Neural crest cell (in vitro differentiated cells): Measurements from ENCODE around the gene ITGA2. TPM values are rescaled to one million over a fixed set of nuclear protein-coding genes. Genes with fewer than 3 reads are reported as not detected.
A peak's percentile ranks its signal among the peaks of the same experiment; 100 is the strongest.

Source experiments
- DNase-seq: peaks from one replicate; pipeline ENCODE4 v3.0.0; 2021; ENCODE audit warnings: low read depth, mixed read lengths, low spot score
- H3K27ac Mint-ChIP-seq: one replicate; pipeline ENCODE4 v1.8.0; 2021; ENCODE audit warnings: mild to moderate bottlenecking, mixed read lengths; ENCODE audit not compliant: unreplicated experiment
- H3K27me3 Mint-ChIP-seq: 2 replicates; pipeline ENCODE4 v1.8.0; 2021; ENCODE audit warnings: low read depth, mild to moderate bottlenecking, mixed read lengths
- H3K36me3 Mint-ChIP-seq: 2 replicates; pipeline ENCODE4 v1.8.0; 2021; ENCODE audit warnings: low read depth, mild to moderate bottlenecking, mixed read lengths
- H3K4me1 Mint-ChIP-seq: 2 replicates; pipeline ENCODE4 v1.8.0; 2021; ENCODE audit warnings: mixed read lengths
- H3K4me3 Mint-ChIP-seq: one replicate; pipeline ENCODE4 v1.8.0; 2021; ENCODE audit warnings: mild to moderate bottlenecking, mixed read lengths
- H3K9me3 Mint-ChIP-seq: 2 replicates; pipeline ENCODE4 v1.8.0; 2021; ENCODE audit warnings: mixed read lengths
- total RNA-seq: library from RNA; stranded (reverse); gene quantifications from 2 replicates; pipeline ENCODE4 v1.2.1, GENCODE V29; 2021
- TF ChIP-seq, protein P1 (sequence below): fragments of 200-600 bp; sonication (generic); conservative IDR thresholded peaks from 2 replicates; pipeline ENCODE4 v1.5.0; 2021; ENCODE audit warnings: antibody characterized with exemption, mild to moderate bottlenecking

The ITGA2 gene
- total RNA-seq, 1 donor from 2014 or later: 1.7 TPM

- H3K27ac Mint-ChIP-seq: no peak overlapping the region
- H3K27me3 Mint-ChIP-seq: no peaks in the 10 kb centered on the region
- H3K9me3 Mint-ChIP-seq: no peaks in the 10 kb centered on the region
- TF ChIP-seq, protein P1, sequence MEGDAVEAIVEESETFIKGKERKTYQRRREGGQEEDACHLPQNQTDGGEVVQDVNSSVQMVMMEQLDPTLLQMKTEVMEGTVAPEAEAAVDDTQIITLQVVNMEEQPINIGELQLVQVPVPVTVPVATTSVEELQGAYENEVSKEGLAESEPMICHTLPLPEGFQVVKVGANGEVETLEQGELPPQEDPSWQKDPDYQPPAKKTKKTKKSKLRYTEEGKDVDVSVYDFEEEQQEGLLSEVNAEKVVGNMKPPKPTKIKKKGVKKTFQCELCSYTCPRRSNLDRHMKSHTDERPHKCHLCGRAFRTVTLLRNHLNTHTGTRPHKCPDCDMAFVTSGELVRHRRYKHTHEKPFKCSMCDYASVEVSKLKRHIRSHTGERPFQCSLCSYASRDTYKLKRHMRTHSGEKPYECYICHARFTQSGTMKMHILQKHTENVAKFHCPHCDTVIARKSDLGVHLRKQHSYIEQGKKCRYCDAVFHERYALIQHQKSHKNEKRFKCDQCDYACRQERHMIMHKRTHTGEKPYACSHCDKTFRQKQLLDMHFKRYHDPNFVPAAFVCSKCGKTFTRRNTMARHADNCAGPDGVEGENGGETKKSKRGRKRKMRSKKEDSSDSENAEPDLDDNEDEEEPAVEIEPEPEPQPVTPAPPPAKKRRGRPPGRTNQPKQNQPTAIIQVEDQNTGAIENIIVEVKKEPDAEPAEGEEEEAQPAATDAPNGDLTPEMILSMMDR: no peak
- no peaks in the 10 kb centered on the region for H3K4me1 Mint-ChIP-seq
- no peaks in the 10 kb centered on the region for H3K36me3 Mint-ChIP-seq
- H3K4me3 Mint-ChIP-seq: no peak overlapping the region
- DNase-seq: no peak
These were observed 84.2 kb downstream of the ITGA2 start for GRCh38 chr5:53073348-53073747.

DNA sequence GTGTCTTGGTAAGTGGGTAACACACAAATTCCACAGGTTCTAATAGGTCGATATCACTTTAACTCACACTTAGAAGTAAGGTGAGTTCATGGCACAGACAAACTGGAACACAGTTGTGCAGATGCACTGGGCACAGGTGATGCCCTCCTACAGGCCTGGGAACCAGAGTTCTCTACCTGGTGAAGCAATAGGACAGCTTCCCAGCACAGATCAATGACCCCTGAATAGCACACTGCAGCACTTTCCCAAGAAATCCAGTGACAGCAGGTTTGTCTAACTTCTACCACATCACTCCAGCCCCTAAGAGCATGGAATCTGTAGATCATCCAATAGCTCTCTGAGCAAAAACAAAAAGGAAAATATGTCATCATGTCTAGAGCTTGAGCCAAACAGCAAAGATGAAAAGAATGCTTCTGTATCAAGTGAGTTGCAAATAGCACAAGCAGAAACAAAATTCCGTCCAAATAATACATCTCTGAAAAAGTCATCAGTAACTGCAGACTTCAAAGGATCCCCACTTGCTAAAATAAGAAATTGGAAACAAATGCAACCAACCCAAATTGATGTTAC is 86.9 kb downstream of the ITGA2 start:
- H3K4me1 Mint-ChIP-seq: no peaks in the 10 kb centered on the region

GRCh38 chr5:53080271-53080670 is 91.1 kb downstream of the ITGA2 start:
- H3K4me1 Mint-ChIP-seq: no peaks in the 10 kb centered on the region
- no peak for DNase-seq
- H3K27ac Mint-ChIP-seq: no peak overlapping the region
- no peaks in the 10 kb centered on the region for H3K9me3 Mint-ChIP-seq
- no peak overlapping the region for H3K4me3 Mint-ChIP-seq
- H3K36me3 Mint-ChIP-seq: no peaks in the 10 kb centered on the region
- TF ChIP-seq, protein P1: no peak
- no peaks in the 10 kb centered on the region for H3K27me3 Mint-ChIP-seq

More for the DNA sequence above, 86.9 kb downstream of the ITGA2 start:
- no peak overlapping the region for H3K4me3 Mint-ChIP-seq
- peak overlapping the region; percentile 19 for H3K27ac Mint-ChIP-seq
- H3K27me3 Mint-ChIP-seq: no peaks in the 10 kb centered on the region
- H3K36me3 Mint-ChIP-seq: no peaks in the 10 kb centered on the region
- no peak for DNase-seq
- H3K9me3 Mint-ChIP-seq: no peaks in the 10 kb centered on the region
- TF ChIP-seq, protein P1: no peak

- no peaks in the 10 kb centered on the region for H3K9me3 Mint-ChIP-seq
- H3K4me3 Mint-ChIP-seq: no peak overlapping the region
- H3K36me3 Mint-ChIP-seq: no peaks in the 10 kb centered on the region
- no peak overlapping the region for H3K27ac Mint-ChIP-seq
- TF ChIP-seq, protein P1: no peak
- no peaks in the 10 kb centered on the region for H3K27me3 Mint-ChIP-seq
- DNase-seq: no peak
- peaks cover 17% of the 10 kb centered on the region for H3K4me1 Mint-ChIP-seq
These were observed 94.8 kb downstream of the ITGA2 start for GRCh38 chr5:53083927-53084326.

DNA sequence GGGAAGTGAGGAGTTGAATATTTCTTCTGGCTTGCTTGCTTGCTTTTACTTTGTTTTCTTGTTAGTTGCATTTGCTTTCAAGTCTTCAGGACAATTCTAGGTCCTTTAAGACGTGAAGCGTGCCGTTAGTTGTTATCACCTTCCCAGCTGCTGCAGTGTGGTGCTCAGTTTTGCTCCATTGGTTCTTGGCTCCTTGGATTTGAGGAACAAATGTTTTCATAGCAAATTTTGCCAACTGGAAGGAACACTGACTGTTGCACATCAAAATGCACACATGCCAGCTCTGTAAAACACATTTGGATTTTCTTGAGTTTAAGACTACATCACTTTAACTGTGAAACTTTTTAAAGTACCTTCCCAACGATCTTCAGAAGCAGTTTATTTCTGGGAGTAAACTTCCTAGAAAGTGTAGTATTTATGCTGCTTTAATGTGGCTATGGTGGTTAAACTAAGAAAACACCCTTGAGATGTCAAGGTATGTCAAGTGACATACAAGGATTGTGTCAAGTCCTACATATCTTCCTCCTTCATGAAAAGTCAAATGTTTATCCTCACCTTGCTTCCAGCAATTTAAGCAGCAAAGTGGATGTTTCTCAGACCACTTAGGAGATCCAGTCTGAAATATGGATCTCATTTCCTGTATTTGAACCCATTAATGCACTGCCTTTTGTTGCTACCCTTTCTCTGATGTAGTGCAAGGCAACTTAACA is 95.5 kb downstream of the ITGA2 start:
- no peaks in the 10 kb centered on the region for H3K9me3 Mint-ChIP-seq
- no peaks in the 10 kb centered on the region for H3K27me3 Mint-ChIP-seq
- no peak overlapping the region for H3K27ac Mint-ChIP-seq
- no peak for DNase-seq
- H3K4me1 Mint-ChIP-seq: peaks cover 23% of the 10 kb centered on the region
- H3K36me3 Mint-ChIP-seq: no peaks in the 10 kb centered on the region
- TF ChIP-seq, protein P1: no peak
- no peak overlapping the region for H3K4me3 Mint-ChIP-seq
